Measurements from ENCODE around the gene NTMT1. TPM values are rescaled to one million over a fixed set of nuclear protein-coding genes. Genes with fewer than 3 reads are reported as not detected.

Gene NTMT1
- total RNA-seq, 2 donors from 2014 or later: 27.0 to 27.8 TPM

GRCh38 chr9:129639034-129639630 is 13.2 kb downstream of the NTMT1 start:
- no peak for ATAC-seq
- no peak for DNase-seq
- H3K4me1 Mint-ChIP-seq: peaks cover 20% of the 10 kb centered on the region
- H3K27ac Mint-ChIP-seq: no peak overlapping the region
- no peaks in the 10 kb centered on the region for H3K9me3 ChIP-seq (ENCODE audit: control insufficient read depth, low read length, poor library complexity, severe bottlenecking)
- H3K27me3 Mint-ChIP-seq: no peaks in the 10 kb centered on the region
- H3K36me3 Mint-ChIP-seq (ENCODE audit: low read depth): peaks cover 5% of the 10 kb centered on the region
- no peak overlapping the region for H3K4me3 Mint-ChIP-seq

- DNase-seq (no peak), ATAC-seq (no peak)
- no peaks in the 10 kb centered on the region for H3K9me3 ChIP-seq (ENCODE audit: control insufficient read depth, low read length, poor library complexity, severe bottlenecking)
- H3K27me3 Mint-ChIP-seq: no peaks in the 10 kb centered on the region
- H3K4me1 Mint-ChIP-seq: peaks cover 20% of the 10 kb centered on the region
- H3K36me3 Mint-ChIP-seq (ENCODE audit: low read depth): peaks cover 5% of the 10 kb centered on the region
- peak overlapping the region; percentile 93 for H3K27ac Mint-ChIP-seq
- H3K4me3 Mint-ChIP-seq: no peak overlapping the region
Measured at GRCh38 chr9:129639756-129640085, 13.8 kb downstream of the NTMT1 start.

GRCh38 chr9:129640086-129640870 is 14.3 kb downstream of the NTMT1 start:
- Mint-ChIP-seq H3K4me1 (peaks cover 20% of the 10 kb centered on the region), H3K36me3 (ENCODE audit: low read depth) (peaks cover 5% of the 10 kb centered on the region), H3K4me3 (peak overlapping the region; percentile 90), H3K27ac (peak overlapping the region; percentile 93), H3K27me3 (no peaks in the 10 kb centered on the region)
- ATAC-seq: no peak
- no peak for DNase-seq
- no peaks in the 10 kb centered on the region for H3K9me3 ChIP-seq (ENCODE audit: control insufficient read depth, low read length, poor library complexity, severe bottlenecking)

GRCh38 chr9:129640871-129641749 is 15.1 kb downstream of the NTMT1 start:
- ATAC-seq (peak; percentile 47), DNase-seq (no peak)
- peak overlapping the region; percentile 93 for H3K27ac Mint-ChIP-seq
- no peaks in the 10 kb centered on the region for H3K9me3 ChIP-seq (ENCODE audit: control insufficient read depth, low read length, poor library complexity, severe bottlenecking)
- H3K4me1 Mint-ChIP-seq: peaks cover 20% of the 10 kb centered on the region
- no peaks in the 10 kb centered on the region for H3K27me3 Mint-ChIP-seq
- peaks cover 5% of the 10 kb centered on the region for H3K36me3 Mint-ChIP-seq (ENCODE audit: low read depth)
- peak overlapping the region; percentile 90 for H3K4me3 Mint-ChIP-seq

GRCh38 chr9:129641750-129642585 is 16.0 kb downstream of the NTMT1 start, which contains the start of gene ASB6:
Gene ASB6 (minus strand): TSS chr9:129642151. CDS start chr9:129641999, 152 bp downstream.
- peaks cover 5% of the 10 kb centered on the region for H3K36me3 Mint-ChIP-seq (ENCODE audit: low read depth)
- ATAC-seq (peak; percentile 90), DNase-seq (peak; percentile 84 to 95 (median 93))
- H3K4me3 Mint-ChIP-seq: peak within 1 kb of the TSS; percentile 90
- H3K27ac Mint-ChIP-seq: peak within 1 kb of the TSS; percentile 93
- H3K9me3 ChIP-seq (ENCODE audit: control insufficient read depth, low read length, poor library complexity, severe bottlenecking): no peaks in the 10 kb centered on the region
- H3K27me3 Mint-ChIP-seq: no peaks in the 10 kb centered on the region
- H3K4me1 Mint-ChIP-seq: peaks cover 20% of the 10 kb centered on the region

- ATAC-seq: no peak
- DNase-seq: no peak
- no peak overlapping the region for H3K4me3 Mint-ChIP-seq
- H3K4me1 Mint-ChIP-seq: peaks cover 18% of the 10 kb centered on the region
- H3K36me3 Mint-ChIP-seq (ENCODE audit: low read depth): peaks cover 4% of the 10 kb centered on the region
- no peak overlapping the region for H3K27ac Mint-ChIP-seq
- no peaks in the 10 kb centered on the region for H3K27me3 Mint-ChIP-seq
- no peaks in the 10 kb centered on the region for H3K9me3 ChIP-seq (ENCODE audit: control insufficient read depth, low read length, poor library complexity, severe bottlenecking)
Measured at GRCh38 chr9:129643706-129644105, 17.7 kb downstream of the NTMT1 start.

- H3K36me3 Mint-ChIP-seq (ENCODE audit: low read depth): peaks cover 4% of the 10 kb centered on the region
- no peak for ATAC-seq
- no peaks in the 10 kb centered on the region for H3K27me3 Mint-ChIP-seq
- H3K4me1 Mint-ChIP-seq: peaks cover 18% of the 10 kb centered on the region
- no peak overlapping the region for H3K27ac Mint-ChIP-seq
- DNase-seq: no peak
- no peak overlapping the region for H3K4me3 Mint-ChIP-seq
- H3K9me3 ChIP-seq (ENCODE audit: control insufficient read depth, low read length, poor library complexity, severe bottlenecking): no peaks in the 10 kb centered on the region
Measured at GRCh38 chr9:129644365-129644764, 18.4 kb downstream of the NTMT1 start.

GRCh38 chr9:129644902-129645301 is 18.9 kb downstream of the NTMT1 start:
- H3K4me3 Mint-ChIP-seq: no peak overlapping the region

GRCh38 chr9:129646252-129646651 is 20.3 kb downstream of the NTMT1 start:
- Mint-ChIP-seq H3K27me3 (no peaks in the 10 kb centered on the region), H3K36me3 (ENCODE audit: low read depth) (peaks cover 4% of the 10 kb centered on the region), H3K4me3 (no peak overlapping the region), H3K27ac (no peak overlapping the region), H3K4me1 (peaks cover 11% of the 10 kb centered on the region)
- ATAC-seq: no peak
- DNase-seq: no peak
- H3K9me3 ChIP-seq (ENCODE audit: control insufficient read depth, low read length, poor library complexity, severe bottlenecking): no peaks in the 10 kb centered on the region

More at GRCh38 chr9:129644902-129645301, 18.9 kb downstream of the NTMT1 start:
- peaks cover 4% of the 10 kb centered on the region for H3K36me3 Mint-ChIP-seq (ENCODE audit: low read depth)
- ATAC-seq (no peak), DNase-seq (no peak)
- H3K27me3 Mint-ChIP-seq: no peaks in the 10 kb centered on the region
- no peaks in the 10 kb centered on the region for H3K9me3 ChIP-seq (ENCODE audit: control insufficient read depth, low read length, poor library complexity, severe bottlenecking)
- peaks cover 17% of the 10 kb centered on the region for H3K4me1 Mint-ChIP-seq
- H3K27ac Mint-ChIP-seq: no peak overlapping the region

- H3K27ac Mint-ChIP-seq: no peak overlapping the region
- H3K9me3 ChIP-seq (ENCODE audit: control insufficient read depth, low read length, poor library complexity, severe bottlenecking): no peaks in the 10 kb centered on the region
- peaks cover 9% of the 10 kb centered on the region for H3K4me1 Mint-ChIP-seq
- no peak overlapping the region for H3K4me3 Mint-ChIP-seq
- ATAC-seq: no peak
- H3K36me3 Mint-ChIP-seq (ENCODE audit: low read depth): peaks cover 4% of the 10 kb centered on the region
- no peak for DNase-seq
- no peaks in the 10 kb centered on the region for H3K27me3 Mint-ChIP-seq
Measured at GRCh38 chr9:129646654-129647053, 20.7 kb downstream of the NTMT1 start.

GRCh38 chr9:129647635-129648034 is 21.7 kb downstream of the NTMT1 start:
- peaks cover 7% of the 10 kb centered on the region for H3K4me1 Mint-ChIP-seq
- ATAC-seq: no peak
- no peaks in the 10 kb centered on the region for H3K9me3 ChIP-seq (ENCODE audit: control insufficient read depth, low read length, poor library complexity, severe bottlenecking)
- DNase-seq: no peak
- H3K27me3 Mint-ChIP-seq: no peaks in the 10 kb centered on the region
- no peak overlapping the region for H3K27ac Mint-ChIP-seq
- peaks cover 4% of the 10 kb centered on the region for H3K36me3 Mint-ChIP-seq (ENCODE audit: low read depth)
- H3K4me3 Mint-ChIP-seq: no peak overlapping the region

GRCh38 chr9:129648092-129648763 is 22.3 kb downstream of the NTMT1 start:
- peaks cover 4% of the 10 kb centered on the region for H3K36me3 Mint-ChIP-seq (ENCODE audit: low read depth)
- no peaks in the 10 kb centered on the region for H3K9me3 ChIP-seq (ENCODE audit: control insufficient read depth, low read length, poor library complexity, severe bottlenecking)
- no peak for DNase-seq
- H3K4me3 Mint-ChIP-seq: no peak overlapping the region
- no peak for ATAC-seq
- H3K27me3 Mint-ChIP-seq: no peaks in the 10 kb centered on the region
- no peak overlapping the region for H3K27ac Mint-ChIP-seq
- peaks cover 6% of the 10 kb centered on the region for H3K4me1 Mint-ChIP-seq
